ENCODE measurements around the gene TANGO6. TPM values are rescaled to one million over a fixed set of nuclear protein-coding genes. Genes with fewer than 3 reads are reported as not detected.
A peak's percentile ranks its signal among the peaks of the same experiment; 100 is the strongest.

The TANGO6 gene
- total RNA-seq, 2 donors from 2014 or later = 24.1 to 36.3 TPM

DNA sequence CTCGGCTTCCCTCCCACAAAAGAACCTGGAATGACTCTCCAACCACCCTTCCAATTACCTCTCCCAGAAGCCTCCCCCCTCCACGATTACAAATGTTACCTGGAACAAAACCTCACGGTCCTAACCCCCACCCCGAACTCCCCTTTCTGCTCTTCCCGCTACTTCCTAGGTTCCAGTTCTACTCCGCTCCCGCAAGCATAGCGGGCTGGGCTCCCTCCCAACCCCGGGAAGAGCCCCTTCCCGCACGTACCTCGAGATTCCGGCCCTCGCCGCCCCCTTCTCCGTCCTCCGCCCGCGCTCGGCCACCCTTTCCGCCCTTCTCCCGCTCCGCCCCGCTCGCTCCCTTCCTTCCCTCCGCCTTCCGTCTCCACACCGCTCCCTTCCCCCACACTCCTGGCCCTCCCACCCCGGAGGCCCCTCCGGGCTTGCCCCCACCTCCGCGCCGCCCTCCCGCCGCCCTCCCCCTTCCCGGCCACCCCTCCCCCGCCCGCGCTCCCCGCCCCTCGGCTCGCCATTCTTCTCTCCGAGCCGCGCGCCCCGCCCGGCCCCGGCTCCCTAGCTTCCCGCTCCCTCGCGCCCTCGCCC is 288.6 kb downstream of the TANGO6 start:
- Mint-ChIP-seq H3K27ac (peak overlapping the region; percentile 97), H3K27me3 (no peaks in the 10 kb centered on the region), H3K9me3 (no peaks in the 10 kb centered on the region), H3K36me3 (ENCODE audit: low read depth) (peaks cover 91% of the 10 kb centered on the region), H3K4me1 (peaks cover 43% of the 10 kb centered on the region), H3K4me3 (peak overlapping the region; percentile 95)
- ATAC-seq (replicated peaks) = peak; percentile 58

DNA sequence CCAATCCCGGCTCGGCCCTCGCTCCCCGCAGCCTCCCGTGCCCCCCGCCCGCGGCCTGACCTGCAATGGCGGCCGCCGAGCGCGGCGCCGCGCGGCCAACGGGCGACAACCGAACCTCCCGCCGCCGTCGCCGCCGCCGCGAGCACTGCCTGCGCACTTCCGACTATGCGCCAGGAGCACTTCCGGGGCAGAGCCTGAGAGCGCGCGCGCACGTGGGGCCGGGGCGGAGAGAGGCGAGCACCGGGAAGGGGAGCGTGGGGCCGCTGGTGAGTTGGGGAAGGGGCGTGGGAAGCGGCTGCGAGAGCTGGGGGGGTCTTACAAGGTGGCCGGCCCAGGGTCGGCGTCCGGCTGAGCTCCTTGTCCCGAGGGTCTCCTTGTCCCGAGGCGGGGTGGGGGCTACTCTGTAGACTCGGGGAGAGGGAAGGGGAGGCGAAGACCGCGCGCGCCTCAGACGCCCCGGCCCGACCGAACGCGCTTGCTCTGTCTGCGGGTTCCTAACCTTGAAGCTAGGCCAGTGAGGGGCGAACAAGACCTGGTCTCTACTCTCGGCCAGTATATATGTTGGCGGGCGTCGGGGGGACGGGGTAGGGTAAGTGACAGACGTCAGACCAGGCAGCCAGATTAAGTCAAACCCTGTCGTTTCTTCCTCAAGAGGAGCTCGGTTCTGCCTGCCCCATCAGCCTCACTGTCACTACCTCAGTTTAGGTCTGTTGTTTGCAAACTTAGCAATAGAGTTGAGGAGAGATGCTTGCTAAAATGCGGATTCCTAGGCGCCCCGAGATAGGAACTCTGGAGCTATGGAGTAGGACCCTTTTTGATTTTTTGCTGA is 289.3 kb downstream of the TANGO6 start, which contains the start of the genes CHTF8 and UTP4:
TSS of gene CHTF8 (minus strand) at position 165 of the 829 bp plus-strand sequence. CDS start 11,130 bp downstream, outside the sequence.
TSS of gene UTP4 (plus strand) at position 226 of the 829 bp plus-strand sequence. CDS start 811 bp downstream, outside the sequence.
- peak; percentile 98 for ATAC-seq (replicated peaks)
- Mint-ChIP-seq H3K36me3 (ENCODE audit: low read depth) (peaks cover 91% of the 10 kb centered on the region), H3K4me1 (peaks cover 43% of the 10 kb centered on the region), H3K4me3 (peak within 1 kb of the TSS; percentile 95), H3K27me3 (no peaks in the 10 kb centered on the region), H3K9me3 (no peaks in the 10 kb centered on the region), H3K27ac (peak within 1 kb of the TSS; percentile 97)

DNA sequence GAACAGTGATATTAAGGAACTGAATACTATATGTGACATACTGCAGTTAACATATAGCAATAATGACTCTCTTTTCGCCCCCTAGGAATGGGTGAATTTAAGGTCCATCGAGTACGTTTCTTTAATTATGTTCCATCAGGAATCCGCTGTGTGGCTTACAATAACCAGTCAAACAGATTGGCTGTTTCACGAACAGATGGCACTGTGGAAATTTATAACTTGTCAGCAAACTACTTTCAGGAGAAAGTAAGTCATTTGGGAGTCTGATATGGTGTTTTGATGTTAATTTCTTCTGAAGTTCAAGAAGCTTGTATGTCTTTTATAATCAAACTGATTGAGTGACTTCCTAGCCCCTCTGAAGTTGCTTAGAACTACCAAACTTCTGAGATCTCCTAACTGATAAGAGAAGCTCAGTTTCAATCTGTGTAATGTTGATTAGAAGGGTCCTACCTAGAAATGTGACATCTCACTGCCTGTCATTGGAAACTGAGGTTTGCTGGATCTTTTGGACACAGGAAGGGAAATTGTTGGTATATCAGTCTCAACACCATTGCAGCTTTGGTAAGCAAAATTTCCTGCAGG is 290.1 kb downstream of the TANGO6 start:
- H3K27ac Mint-ChIP-seq = peak overlapping the region; percentile 97
- peaks cover 40% of the 10 kb centered on the region for H3K4me1 Mint-ChIP-seq
- H3K36me3 Mint-ChIP-seq (ENCODE audit: low read depth) = peaks cover 91% of the 10 kb centered on the region
- H3K9me3 Mint-ChIP-seq = no peaks in the 10 kb centered on the region
- no peaks in the 10 kb centered on the region for H3K27me3 Mint-ChIP-seq
- H3K4me3 Mint-ChIP-seq = peak overlapping the region; percentile 95
- ATAC-seq (replicated peaks) = no peak

Other genes with a start within 250 kb of the TANGO6 start
- under 1 TPM; 0.86 to 0.87 TPM for gene CDH3, start 198.2 kb upstream of the TANGO6 start, total RNA-seq
- gene CDH1, start 106.2 kb upstream of the TANGO6 start, total RNA-seq = 1 to 10 TPM; 1.8 to 3.0 TPM